ENCODE data around the gene HECW1. TPM values are rescaled to one million over a fixed set of nuclear protein-coding genes. Genes with fewer than 3 reads are reported as not detected.

HECW1 gene
- total and polyA plus RNA-seq, 4 experiments from 2014 or later = not detected

- no peaks in the 10 kb centered on the region for H3K4me1 Mint-ChIP-seq
- no peak overlapping the region for H3K27ac Mint-ChIP-seq
- CTCF ChIA-PET (ENCODE audit: partially characterized antibody) = no interaction called here
- intact Hi-C loops (cut with micrococcal nuclease) = no loop called here
- Histone ChIP-seq H3K27me3 (ENCODE audit: insufficient read depth, low read length) (no peaks in the 10 kb centered on the region), H3K4me3 (ENCODE audit: low read length in 2 of 2) (no peak overlapping the region), H3K27ac (ENCODE audit: low read depth, low read length) (no peak overlapping the region), H3K9me3 (ENCODE audit: control insufficient read depth in 1 of 2, low read length in 2 of 2) (no peaks in the 10 kb centered on the region), H3K4me1 (ENCODE audit: insufficient read depth, low read length) (no peaks in the 10 kb centered on the region), H3K36me3 (ENCODE audit: insufficient read depth, low read length) (no peaks in the 10 kb centered on the region)
- POLR2A ChIA-PET (ENCODE audit: partially characterized antibody) = no interaction called here
- H3K9me3 Mint-ChIP-seq = no peaks in the 10 kb centered on the region
- no peak overlapping the region for H3K4me3 Mint-ChIP-seq
- peaks cover 7 to 21% of the 10 kb centered on the region in 2 donors for H3K27me3 Mint-ChIP-seq
- DNase-seq = no peak
- H3K36me3 Mint-ChIP-seq = no peaks in the 10 kb centered on the region
These were observed 353.4 kb downstream of the HECW1 start for GRCh38 chr7:43465581-43466554.

DNA sequence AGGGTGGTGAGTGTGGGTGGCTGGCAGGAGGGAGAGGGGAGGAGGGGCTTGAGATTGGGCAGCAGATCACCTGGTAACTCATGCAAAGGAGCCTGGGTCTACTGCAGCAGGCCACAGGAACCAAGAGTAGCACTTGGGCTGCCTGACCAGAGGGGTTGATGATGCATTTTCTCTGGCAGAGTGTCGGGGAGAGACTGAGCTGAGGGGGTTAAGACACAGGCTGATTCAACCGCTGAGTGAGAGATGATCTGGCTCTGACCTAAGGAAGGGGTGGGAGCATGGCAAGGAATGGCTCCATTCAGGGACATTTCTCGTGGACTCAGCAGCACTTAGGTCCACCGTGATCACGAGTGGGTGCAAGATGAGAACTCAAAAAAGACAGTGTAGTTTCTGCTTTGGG, 355.0 kb downstream of the HECW1 start:
- Histone ChIP-seq H3K27ac (ENCODE audit: low read depth, low read length) (no peak overlapping the region), H3K9me3 (ENCODE audit: control insufficient read depth in 1 of 2, low read length in 2 of 2) (no peaks in the 10 kb centered on the region), H3K4me1 (ENCODE audit: insufficient read depth, low read length) (no peaks in the 10 kb centered on the region), H3K27me3 (ENCODE audit: insufficient read depth, low read length) (no peaks in the 10 kb centered on the region), H3K36me3 (ENCODE audit: insufficient read depth, low read length) (no peaks in the 10 kb centered on the region), H3K4me3 (ENCODE audit: low read length in 2 of 2) (no peak overlapping the region)
- POLR2A ChIA-PET (ENCODE audit: partially characterized antibody) = no interaction called here
- no peak for DNase-seq
- CTCF ChIA-PET (ENCODE audit: partially characterized antibody) = no interaction called here
- no peak overlapping the region for H3K4me3 Mint-ChIP-seq
- H3K27ac Mint-ChIP-seq = no peak overlapping the region
- peaks cover 8 to 21% of the 10 kb centered on the region in 2 donors for H3K27me3 Mint-ChIP-seq
- intact Hi-C loops (cut with micrococcal nuclease) = no loop called here
- no peaks in the 10 kb centered on the region for H3K36me3 Mint-ChIP-seq
- no peaks in the 10 kb centered on the region for H3K9me3 Mint-ChIP-seq
- no peaks in the 10 kb centered on the region for H3K4me1 Mint-ChIP-seq

DNA sequence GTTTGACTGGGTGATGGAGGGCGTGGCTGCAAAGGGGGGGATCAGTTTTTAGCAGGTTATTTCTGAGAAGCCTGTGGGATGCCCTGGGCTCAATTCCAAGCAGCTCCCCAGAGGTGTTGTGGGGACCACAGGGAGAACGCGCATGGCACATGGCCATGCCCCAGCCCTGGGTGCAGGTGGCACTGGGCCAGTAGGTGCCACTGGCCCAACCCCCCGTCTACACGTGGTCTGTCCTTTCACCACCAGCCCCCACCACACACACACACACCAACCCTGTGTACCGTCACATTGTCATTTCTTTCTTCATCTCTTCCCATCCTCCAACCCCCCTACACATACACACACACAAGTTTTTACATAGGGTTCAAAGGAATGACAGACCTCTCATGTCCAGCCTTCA, 355.4 kb downstream of the HECW1 start:
- CTCF ChIA-PET (ENCODE audit: partially characterized antibody) = no interaction called here
- H3K27me3 ChIP-seq (ENCODE audit: insufficient read depth, low read length) = no peaks in the 10 kb centered on the region
- Mint-ChIP-seq H3K27ac (no peak overlapping the region), H3K27me3 (peaks cover 8 to 21% of the 10 kb centered on the region in 2 donors), H3K9me3 (no peaks in the 10 kb centered on the region), H3K4me3 (no peak overlapping the region), H3K4me1 (no peaks in the 10 kb centered on the region), H3K36me3 (no peaks in the 10 kb centered on the region)
- H3K36me3 ChIP-seq (ENCODE audit: insufficient read depth, low read length) = no peaks in the 10 kb centered on the region
- no peaks in the 10 kb centered on the region for H3K9me3 ChIP-seq (ENCODE audit: control insufficient read depth in 1 of 2, low read length in 2 of 2)
- intact Hi-C loops (cut with micrococcal nuclease) = no loop called here
- no peak for DNase-seq
- H3K4me1 ChIP-seq (ENCODE audit: insufficient read depth, low read length) = no peaks in the 10 kb centered on the region
- no peak overlapping the region for H3K27ac ChIP-seq (ENCODE audit: low read depth, low read length)
- POLR2A ChIA-PET (ENCODE audit: partially characterized antibody) = no interaction called here
- no peak overlapping the region for H3K4me3 ChIP-seq (ENCODE audit: low read length in 2 of 2)

DNA sequence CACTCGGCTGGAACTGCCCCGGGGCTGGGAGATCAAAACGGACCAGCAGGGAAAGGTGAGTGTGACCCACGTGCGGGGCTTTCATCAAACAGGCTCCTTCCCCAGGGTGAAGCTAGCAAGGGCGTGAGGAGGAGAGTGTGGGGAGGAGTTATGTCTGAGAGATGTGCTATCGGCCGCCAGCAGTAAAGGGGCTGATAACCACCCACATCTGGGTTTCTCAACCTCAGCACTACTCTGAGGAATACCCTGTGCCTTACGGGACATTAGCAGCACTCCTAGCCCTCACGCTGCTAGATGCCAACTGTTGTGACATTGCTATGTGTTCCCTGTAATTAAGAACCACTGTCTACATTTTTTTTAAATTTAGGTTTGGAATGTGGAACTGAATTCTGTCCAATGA, 356.6 kb downstream of the HECW1 start:
- Mint-ChIP-seq H3K36me3 (no peaks in the 10 kb centered on the region), H3K27ac (no peak overlapping the region), H3K27me3 (peaks cover 8 to 18% of the 10 kb centered on the region in 2 donors), H3K4me1 (no peaks in the 10 kb centered on the region), H3K9me3 (no peaks in the 10 kb centered on the region), H3K4me3 (no peak overlapping the region)
- H3K27ac ChIP-seq (ENCODE audit: low read depth, low read length) = no peak overlapping the region
- H3K9me3 ChIP-seq (ENCODE audit: control insufficient read depth in 1 of 2, low read length in 2 of 2) = no peaks in the 10 kb centered on the region
- DNase-seq = no peak
- no peak overlapping the region for H3K4me3 ChIP-seq (ENCODE audit: low read length in 2 of 2)
- intact Hi-C loops (cut with micrococcal nuclease) = no loop called here
- no peaks in the 10 kb centered on the region for H3K36me3 ChIP-seq (ENCODE audit: insufficient read depth, low read length)
- ChIA-PET CTCF (ENCODE audit: partially characterized antibody) (no interaction called here), POLR2A (ENCODE audit: partially characterized antibody) (no interaction called here)
- H3K4me1 ChIP-seq (ENCODE audit: insufficient read depth, low read length) = no peaks in the 10 kb centered on the region
- no peaks in the 10 kb centered on the region for H3K27me3 ChIP-seq (ENCODE audit: insufficient read depth, low read length)

DNA sequence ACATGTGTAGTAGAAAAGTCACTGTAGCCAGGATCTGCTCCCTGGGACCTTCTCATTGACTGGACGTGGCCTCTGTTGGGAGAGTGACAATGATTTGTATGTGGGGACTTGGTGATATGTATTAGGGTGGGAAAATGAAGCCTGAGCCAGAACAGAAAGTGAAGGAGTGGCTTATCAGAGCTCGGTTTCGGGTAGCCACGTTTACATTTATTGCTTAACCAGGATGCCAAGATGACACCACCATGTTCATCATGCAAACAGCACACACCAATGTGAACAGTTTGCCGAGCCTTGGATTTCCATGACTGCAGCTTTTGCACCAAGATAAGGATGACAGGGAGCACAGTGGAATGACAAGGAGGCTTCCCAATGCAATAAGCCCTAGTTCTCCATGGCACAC, 357.7 kb downstream of the HECW1 start:
- POLR2A ChIA-PET (ENCODE audit: partially characterized antibody) = no interaction called here
- no peak overlapping the region for H3K27ac Mint-ChIP-seq

GRCh38 chr7:43475983-43476382, 363.5 kb downstream of the HECW1 start:
- Histone ChIP-seq H3K4me1 (ENCODE audit: insufficient read depth, low read length) (peaks cover 8% of the 10 kb centered on the region), H3K36me3 (ENCODE audit: insufficient read depth, low read length) (no peaks in the 10 kb centered on the region), H3K9me3 (ENCODE audit: control insufficient read depth in 1 of 2, low read length in 2 of 2) (no peaks in the 10 kb centered on the region), H3K27me3 (ENCODE audit: insufficient read depth, low read length) (no peaks in the 10 kb centered on the region), H3K27ac (ENCODE audit: low read depth, low read length) (no peak overlapping the region), H3K4me3 (ENCODE audit: low read length in 2 of 2) (no peak overlapping the region)
- H3K36me3 Mint-ChIP-seq = no peaks in the 10 kb centered on the region
- no peaks in the 10 kb centered on the region for H3K9me3 Mint-ChIP-seq
- no peak overlapping the region for H3K27ac Mint-ChIP-seq
- no peak for DNase-seq
- peaks cover 5 to 6% of the 10 kb centered on the region in 2 donors for H3K27me3 Mint-ChIP-seq
- intact Hi-C loops (cut with micrococcal nuclease) = no loop called here
- no peak overlapping the region for H3K4me3 Mint-ChIP-seq
- ChIA-PET POLR2A (ENCODE audit: partially characterized antibody) (interaction anchor here (1.1 kb wide), 1 partner anchor 13 kb away, joined by 3 read pairs; no protein-coding TSS in a partner anchor), CTCF (ENCODE audit: partially characterized antibody) (no interaction called here)
- peaks cover 0 to 4% (median 2%) of the 10 kb centered on the region in 4 donors for H3K4me1 Mint-ChIP-seq

More for the DNA sequence above, 357.7 kb downstream of the HECW1 start:
- Histone ChIP-seq H3K4me1 (ENCODE audit: insufficient read depth, low read length) (no peaks in the 10 kb centered on the region), H3K9me3 (ENCODE audit: control insufficient read depth in 1 of 2, low read length in 2 of 2) (no peaks in the 10 kb centered on the region), H3K36me3 (ENCODE audit: insufficient read depth, low read length) (no peaks in the 10 kb centered on the region), H3K27ac (ENCODE audit: low read depth, low read length) (no peak overlapping the region), H3K4me3 (ENCODE audit: low read length in 2 of 2) (no peak overlapping the region), H3K27me3 (ENCODE audit: insufficient read depth, low read length) (no peaks in the 10 kb centered on the region)
- intact Hi-C loops (cut with micrococcal nuclease) = no loop called here
- CTCF ChIA-PET (ENCODE audit: partially characterized antibody) = no interaction called here
- Mint-ChIP-seq H3K36me3 (no peaks in the 10 kb centered on the region), H3K27me3 (peaks cover 8 to 17% of the 10 kb centered on the region in 2 donors), H3K4me3 (no peak overlapping the region), H3K9me3 (no peaks in the 10 kb centered on the region), H3K4me1 (no peaks in the 10 kb centered on the region)
- no peak for DNase-seq

- POLR2A ChIA-PET (ENCODE audit: partially characterized antibody) = no interaction called here
- intact Hi-C loops (cut with micrococcal nuclease) = no loop called here
- Mint-ChIP-seq H3K4me1 (peaks cover 0 to 4% (median 2%) of the 10 kb centered on the region in 4 donors), H3K4me3 (no peak overlapping the region), H3K27me3 (peaks cover 5 to 6% of the 10 kb centered on the region in 2 donors), H3K27ac (no peak overlapping the region), H3K9me3 (no peaks in the 10 kb centered on the region), H3K36me3 (no peaks in the 10 kb centered on the region)
- Histone ChIP-seq H3K9me3 (ENCODE audit: control insufficient read depth in 1 of 2, low read length in 2 of 2) (no peaks in the 10 kb centered on the region), H3K36me3 (ENCODE audit: insufficient read depth, low read length) (no peaks in the 10 kb centered on the region), H3K4me3 (ENCODE audit: low read length in 2 of 2) (no peak overlapping the region), H3K27ac (ENCODE audit: low read depth, low read length) (no peak overlapping the region), H3K27me3 (ENCODE audit: insufficient read depth, low read length) (no peaks in the 10 kb centered on the region), H3K4me1 (ENCODE audit: insufficient read depth, low read length) (peaks cover 8% of the 10 kb centered on the region)
- CTCF ChIA-PET (ENCODE audit: partially characterized antibody) = interaction anchor here (1.1 kb wide), 1 partner anchor 37 kb away, joined by 5 read pairs; no protein-coding TSS in a partner anchor
- DNase-seq = no peak
These were observed 364.4 kb downstream of the HECW1 start for GRCh38 chr7:43476896-43477295.

Measured in CD4-positive, alpha-beta memory T cell (primary cell).